ENCODE measurements around the gene GALNT6. TPM values are rescaled to one million over a fixed set of nuclear protein-coding genes. Genes with fewer than 3 reads are reported as not detected.
A peak's percentile ranks its signal among the peaks of the same experiment; 100 is the strongest.
"Not testable (repeated sequence)": the region's sequence is repeated elsewhere in the genome, so short reads cannot be mapped to it uniquely, and the experiment has no call there.

GALNT6 gene
- total RNA-seq, 1 experiment from 2014 or later = not detected

GRCh38 chr12:51348116-51348515 lies 43.1 kb downstream of the GALNT6 start:
- DNase-seq = no peak
- H3K9me3 ChIP-seq = no peaks in the 10 kb centered on the region
- no peak overlapping the region for H3K4me3 ChIP-seq
- no peaks in the 10 kb centered on the region for H3K27me3 ChIP-seq
- no peaks in the 10 kb centered on the region for H3K36me3 ChIP-seq

GRCh38 chr12:51346581-51346980 lies 44.6 kb downstream of the GALNT6 start, which contains the start of gene CELA1:
Gene CELA1 (minus strand): TSS chr12:51346679. CDS start chr12:51346638, 41 bp downstream.
- Histone ChIP-seq H3K27me3 (no peaks in the 10 kb centered on the region), H3K36me3 (no peaks in the 10 kb centered on the region), H3K9me3 (no peaks in the 10 kb centered on the region), H3K4me3 (no peak within 1 kb of the TSS)
- DNase-seq = no peak

- DNase-seq = peak; percentile 16
- Histone ChIP-seq H3K9me3 (no peaks in the 10 kb centered on the region), H3K27me3 (no peaks in the 10 kb centered on the region), H3K36me3 (no peaks in the 10 kb centered on the region), H3K4me3 (no peak overlapping the region)
Measured at GRCh38 chr12:51345681-51346080, 45.5 kb downstream of the GALNT6 start.

- Histone ChIP-seq H3K27me3 (no peaks in the 10 kb centered on the region), H3K9me3 (no peaks in the 10 kb centered on the region), H3K36me3 (no peaks in the 10 kb centered on the region), H3K4me3 (no peak overlapping the region)
- no peak for DNase-seq
Measured at GRCh38 chr12:51343201-51343600, 48.0 kb downstream of the GALNT6 start.

- Histone ChIP-seq H3K4me3 (no peak overlapping the region), H3K27me3 (no peaks in the 10 kb centered on the region), H3K36me3 (no peaks in the 10 kb centered on the region), H3K9me3 (no peaks in the 10 kb centered on the region)
- no peak for DNase-seq
Measured at GRCh38 chr12:51342416-51342815, 48.8 kb downstream of the GALNT6 start.

GRCh38 chr12:51341251-51342007 lies 49.8 kb downstream of the GALNT6 start:
- H3K36me3 ChIP-seq = no peaks in the 10 kb centered on the region
- H3K27me3 ChIP-seq = no peaks in the 10 kb centered on the region
- H3K9me3 ChIP-seq = no peaks in the 10 kb centered on the region
- DNase-seq = peak; percentile 30
- no peak overlapping the region for H3K4me3 ChIP-seq

GRCh38 chr12:51339750-51340149 lies 51.5 kb downstream of the GALNT6 start:
- no peak for DNase-seq
- H3K9me3 ChIP-seq = no peaks in the 10 kb centered on the region
- no peaks in the 10 kb centered on the region for H3K36me3 ChIP-seq
- no peak overlapping the region for H3K4me3 ChIP-seq
- H3K27me3 ChIP-seq = no peaks in the 10 kb centered on the region

GRCh38 chr12:51337336-51337735 lies 53.9 kb downstream of the GALNT6 start:
- H3K4me3 ChIP-seq, H3K9me3 ChIP-seq, H3K36me3 ChIP-seq, DNase-seq, H3K27me3 ChIP-seq: not testable (repeated sequence)

GRCh38 chr12:51335931-51336330 lies 55.3 kb downstream of the GALNT6 start:
- no peaks in the 10 kb centered on the region for H3K36me3 ChIP-seq
- no peaks in the 10 kb centered on the region for H3K27me3 ChIP-seq
- DNase-seq = no peak
- H3K4me3 ChIP-seq = no peak overlapping the region
- H3K9me3 ChIP-seq = no peaks in the 10 kb centered on the region

- Histone ChIP-seq H3K4me3 (no peak overlapping the region), H3K36me3 (no peaks in the 10 kb centered on the region), H3K9me3 (no peaks in the 10 kb centered on the region), H3K27me3 (no peaks in the 10 kb centered on the region)
- no peak for DNase-seq
Measured at GRCh38 chr12:51334764-51335163, 56.4 kb downstream of the GALNT6 start.

GRCh38 chr12:51333536-51333935 lies 57.7 kb downstream of the GALNT6 start:
- Histone ChIP-seq H3K9me3 (no peaks in the 10 kb centered on the region), H3K4me3 (no peak overlapping the region), H3K27me3 (no peaks in the 10 kb centered on the region), H3K36me3 (no peaks in the 10 kb centered on the region)
- DNase-seq = no peak

GRCh38 chr12:51330186-51330585 lies 61.0 kb downstream of the GALNT6 start:
- DNase-seq = no peak
- Histone ChIP-seq H3K9me3 (no peaks in the 10 kb centered on the region), H3K4me3 (no peak overlapping the region), H3K27me3 (no peaks in the 10 kb centered on the region), H3K36me3 (no peaks in the 10 kb centered on the region)

GRCh38 chr12:51329742-51330141 lies 61.5 kb downstream of the GALNT6 start:
- DNase-seq = no peak
- Histone ChIP-seq H3K36me3 (no peaks in the 10 kb centered on the region), H3K4me3 (no peak overlapping the region), H3K27me3 (no peaks in the 10 kb centered on the region), H3K9me3 (no peaks in the 10 kb centered on the region)

- Histone ChIP-seq H3K36me3 (no peaks in the 10 kb centered on the region), H3K9me3 (no peaks in the 10 kb centered on the region), H3K4me3 (no peak overlapping the region), H3K27me3 (no peaks in the 10 kb centered on the region)
- no peak for DNase-seq
Measured at GRCh38 chr12:51328587-51328986, 62.6 kb downstream of the GALNT6 start.

- no peak overlapping the region for H3K4me3 ChIP-seq
- no peaks in the 10 kb centered on the region for H3K36me3 ChIP-seq
- H3K9me3 ChIP-seq = no peaks in the 10 kb centered on the region
- no peaks in the 10 kb centered on the region; the same call in 1 of the 2 replicates for H3K27me3 ChIP-seq
- peak; percentile 18 for DNase-seq
Measured at GRCh38 chr12:51326698-51327439, 64.3 kb downstream of the GALNT6 start.

GRCh38 chr12:51324953-51325352 lies 66.3 kb downstream of the GALNT6 start:
- Histone ChIP-seq H3K4me3 (no peak overlapping the region), H3K9me3 (no peaks in the 10 kb centered on the region)
- DNase-seq = no peak

GRCh38 chr12:51323966-51324895 lies 67.0 kb downstream of the GALNT6 start, which contains the start of gene BIN2:
Gene BIN2 (minus strand): TSS chr12:51324174. CDS start chr12:51324102, 72 bp downstream.
- no peaks in the 10 kb centered on the region for H3K36me3 ChIP-seq
- DNase-seq = no peak
- no peaks in the 10 kb centered on the region for H3K9me3 ChIP-seq
- no peaks in the 10 kb centered on the region; the same call in 1 of the 2 replicates for H3K27me3 ChIP-seq
- H3K4me3 ChIP-seq = no peak within 1 kb of the TSS

More at GRCh38 chr12:51324953-51325352, 66.3 kb downstream of the GALNT6 start:
- no peaks in the 10 kb centered on the region for H3K36me3 ChIP-seq
- H3K27me3 ChIP-seq = no peaks in the 10 kb centered on the region; the same call in 1 of the 2 replicates

All from MG63 (cell line).